HG03354 (cell line): ENCODE data around the gene KAT2A.

Source experiments
- ATAC-seq: cut with Tn5 transposase; IDR thresholded peaks from one replicate; pipeline ENCODE4 v1.9.1; 2021; ENCODE audit warnings: mild to moderate bottlenecking; ENCODE audit not compliant: unreplicated experiment, poor library complexity, severe bottlenecking

Gene KAT2A

DNA sequence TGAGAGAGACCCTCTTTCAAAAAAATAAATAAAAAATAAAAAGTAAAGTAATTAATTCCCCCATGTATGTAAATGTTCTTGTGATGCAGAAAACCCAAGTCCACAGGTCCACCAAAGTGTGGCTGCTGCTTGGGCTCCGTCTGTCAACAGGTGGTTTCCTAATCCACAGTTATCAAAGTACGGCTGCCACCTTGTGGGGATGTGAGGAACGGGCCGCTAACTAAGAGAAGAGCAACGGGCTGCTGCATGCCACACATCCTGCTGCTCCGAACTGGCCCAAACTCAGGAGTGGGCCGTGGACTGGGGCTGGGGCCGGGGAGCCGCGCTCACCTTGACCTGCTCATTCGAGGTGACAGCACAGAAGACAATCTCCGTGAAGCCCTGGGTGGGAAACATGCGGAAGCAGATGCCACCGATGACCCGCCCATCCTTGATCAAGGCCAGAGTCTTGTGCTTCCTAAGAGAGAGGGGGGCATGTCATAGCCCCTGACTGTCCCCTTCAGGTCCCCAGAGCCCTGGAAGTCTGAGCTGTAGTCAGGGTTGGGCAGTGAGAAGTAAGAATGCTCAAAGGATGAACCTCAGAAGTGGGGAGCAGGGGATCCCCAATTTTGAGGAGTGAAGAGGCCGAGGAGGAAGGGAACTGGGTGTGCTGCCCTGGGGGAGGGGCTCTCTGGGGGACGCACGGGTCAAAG is 4.3 kb downstream of the KAT2A start:
- ATAC-seq, result no peak

- ATAC-seq, result no peak
Observed at GRCh38 chr17:42114118-42114517, 7.0 kb downstream of the KAT2A start.

DNA sequence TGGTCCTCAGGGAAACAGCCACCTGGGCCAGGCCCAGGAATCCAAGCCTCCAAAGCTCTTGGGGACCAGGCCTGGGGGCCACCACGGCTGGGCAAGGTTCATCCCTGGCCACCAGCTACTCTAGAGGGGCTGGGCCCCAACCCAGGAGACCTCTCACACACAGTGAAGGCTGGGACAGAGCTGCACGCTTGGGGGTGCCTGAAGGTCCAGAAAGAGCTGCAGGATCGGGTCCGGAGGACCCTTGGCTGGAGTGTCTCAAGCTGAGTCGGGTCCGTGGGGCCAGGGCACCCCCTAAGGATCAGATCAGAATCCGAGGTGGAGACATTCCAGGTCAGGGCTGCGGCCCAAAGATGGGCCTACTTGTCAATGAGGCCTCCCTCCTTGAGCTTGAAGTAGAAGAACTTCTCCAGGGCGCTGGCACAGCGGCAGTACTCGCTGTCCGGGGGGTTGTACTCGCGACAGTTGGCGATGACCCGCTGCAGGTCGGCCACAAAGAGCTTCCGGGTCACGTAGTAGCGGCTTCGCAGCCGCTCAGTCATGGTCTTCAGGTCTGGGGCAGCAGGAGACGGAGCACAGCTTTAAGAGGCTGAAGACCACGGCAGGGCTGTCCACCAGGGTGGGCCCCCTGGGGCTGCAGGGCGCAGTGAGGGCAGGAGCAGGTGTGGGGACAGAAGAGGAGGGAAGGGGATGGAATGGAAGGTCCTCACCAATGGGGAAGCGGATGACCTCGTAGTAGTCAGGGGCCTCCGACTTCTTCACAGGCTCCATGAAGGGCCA is 7.7 kb downstream of the KAT2A start:
- no peak for ATAC-seq

DNA sequence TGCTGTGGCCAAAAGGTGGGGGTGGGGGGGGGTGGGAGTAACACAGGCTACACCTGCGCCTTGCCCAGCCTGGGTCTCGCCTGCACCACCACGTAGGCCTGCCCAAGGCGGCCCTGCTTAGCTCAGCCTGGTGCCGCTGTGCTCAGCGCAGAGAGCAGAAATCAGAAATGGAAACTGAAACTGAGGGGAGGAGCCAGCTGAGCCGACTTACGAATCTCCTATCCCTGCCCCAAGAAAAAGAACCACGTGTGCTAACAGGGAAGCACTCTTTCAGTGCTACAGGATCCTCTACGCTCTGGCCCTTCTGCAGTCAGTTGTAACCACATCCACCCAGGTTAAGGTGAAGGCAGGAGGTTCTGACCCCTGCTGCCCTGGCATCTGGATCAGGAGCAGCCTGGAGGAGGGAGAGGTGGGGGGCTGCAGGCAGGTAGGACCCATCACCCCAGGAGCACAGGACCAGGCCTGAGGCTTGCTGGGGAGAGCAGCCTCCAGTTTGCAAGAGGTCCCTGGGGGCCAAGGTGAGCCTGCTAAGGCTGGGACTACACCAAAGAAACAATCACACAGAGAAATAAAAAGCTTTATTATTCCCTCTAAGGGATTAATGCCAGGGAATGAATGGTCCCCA is 8.5 kb downstream of the KAT2A start, which contains the start of gene DHX58:
TSS of gene DHX58 (minus strand) at position 163 of the 625 bp plus-strand sequence. CDS start 822 bp downstream, outside the sequence.
- ATAC-seq, result peak; percentile 79

- peak; percentile 18 for ATAC-seq
Observed at GRCh38 chr17:42111871-42112551, 9.2 kb downstream of the KAT2A start.

GRCh38 chr17:42111265-42111636 is 9.9 kb downstream of the KAT2A start:
- ATAC-seq, result no peak

- ATAC-seq, result no peak
Observed at GRCh38 chr17:42110301-42111264, 10.6 kb downstream of the KAT2A start.

GRCh38 chr17:42109086-42109485 is 12.1 kb downstream of the KAT2A start:
- no peak for ATAC-seq

- peak; percentile 54 for ATAC-seq
Observed at GRCh38 chr17:42107597-42108576, 13.3 kb downstream of the KAT2A start.

- no peak for ATAC-seq
Observed at GRCh38 chr17:42107124-42107523, 14.0 kb downstream of the KAT2A start.

GRCh38 chr17:42106009-42106408 is 15.2 kb downstream of the KAT2A start:
- ATAC-seq, result no peak

DNA sequence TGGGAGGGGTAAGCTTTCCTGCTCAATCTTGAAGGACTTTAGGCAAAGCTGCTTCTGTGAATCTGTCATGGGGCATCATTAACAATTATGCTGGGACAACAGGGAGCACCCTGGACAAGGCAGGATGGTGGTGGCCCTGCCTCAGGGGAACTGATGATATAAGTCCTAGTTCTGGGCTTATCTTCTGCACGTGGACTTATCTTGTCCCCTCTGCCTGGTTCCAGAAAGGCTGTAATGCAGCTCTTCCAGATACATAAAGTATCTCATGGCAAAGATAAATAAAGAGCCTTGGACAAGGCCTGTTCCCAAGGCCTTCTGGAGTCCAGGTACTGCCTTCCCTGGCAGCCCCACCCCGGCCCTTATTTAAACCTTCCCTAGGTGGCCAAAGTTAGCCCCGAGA is 16.9 kb downstream of the KAT2A start:
- ATAC-seq, result no peak

DNA sequence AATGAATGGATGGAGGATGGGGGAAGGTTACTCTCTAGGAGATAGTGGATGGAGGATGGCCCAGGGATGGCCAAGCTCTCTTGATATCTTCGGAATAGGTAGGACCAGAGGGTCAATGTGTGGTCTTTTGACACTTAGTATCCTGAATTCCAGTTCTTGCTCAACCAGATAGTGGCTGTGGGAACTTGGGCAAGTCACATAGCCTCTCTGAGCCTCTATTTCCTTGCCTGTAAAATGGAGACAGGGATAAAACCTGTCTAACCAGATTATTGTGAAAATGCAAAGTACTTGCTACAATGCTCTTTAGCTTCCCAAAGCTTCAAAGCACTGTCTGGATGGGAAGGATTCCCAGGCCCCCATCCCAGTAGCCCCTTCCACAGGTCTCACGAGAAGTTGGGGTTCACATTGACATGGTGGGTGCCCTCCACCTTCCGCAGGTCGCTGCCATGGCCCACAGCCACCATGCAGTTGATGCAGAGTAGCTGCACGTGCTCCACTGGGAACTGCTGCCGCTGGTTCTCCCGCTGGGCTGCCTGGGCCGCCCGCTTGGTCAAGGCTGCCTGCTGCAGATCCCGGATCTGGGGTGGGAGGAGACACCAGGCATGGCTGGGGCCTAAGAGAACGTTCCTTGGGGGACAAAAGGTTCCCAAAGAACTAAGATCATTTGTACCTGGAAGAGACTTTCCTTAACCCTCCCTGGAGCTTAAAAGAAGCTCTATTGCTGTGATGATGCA is 17.8 kb downstream of the KAT2A start:
- ATAC-seq, result no peak

DNA sequence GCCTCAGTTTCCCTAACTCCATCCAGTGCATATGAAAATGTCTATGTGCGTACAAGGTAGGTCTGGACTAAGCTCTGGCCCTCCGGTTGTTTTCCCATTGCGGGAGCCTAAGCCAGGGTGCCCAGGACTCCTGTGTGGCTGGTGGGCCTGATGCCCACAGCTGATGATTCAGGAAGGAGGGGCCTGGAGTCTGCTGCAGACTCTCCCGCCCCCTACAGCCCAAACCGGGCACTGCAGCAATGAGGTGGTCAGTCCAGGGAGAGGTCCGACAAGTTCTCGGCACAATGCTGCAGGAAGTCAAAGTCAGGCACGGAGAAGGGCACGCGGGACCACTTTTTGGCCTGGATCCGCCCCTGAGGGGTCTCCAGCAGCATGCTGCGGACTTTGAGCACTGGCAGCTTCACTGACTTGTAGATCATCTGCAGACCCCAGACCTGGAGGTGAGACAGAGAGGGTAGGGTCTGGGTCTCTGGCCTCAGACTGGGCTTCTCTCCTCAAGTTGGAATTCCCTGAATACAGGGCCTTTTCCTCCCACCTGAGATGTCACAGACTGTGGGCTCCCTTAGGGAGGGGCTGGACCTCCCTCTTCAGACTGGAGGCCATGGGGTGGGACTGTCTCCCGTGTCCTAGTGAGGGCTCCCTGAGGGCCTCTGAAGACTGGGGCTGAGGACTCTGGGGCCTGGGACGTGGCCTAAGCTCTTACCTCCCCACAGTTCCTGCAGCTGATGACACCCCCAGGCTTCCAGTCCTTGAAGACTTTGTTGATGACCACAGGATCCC is 19.5 kb downstream of the KAT2A start:
- no peak for ATAC-seq

GRCh38 chr17:42098730-42099399 is 22.3 kb downstream of the KAT2A start:
- no peak for ATAC-seq
